Stimulated activated CD4-positive, alpha-beta T cell treated with anti-CD3 and anti-CD28 coated beads, Interleukin-1b, Interleukin-23, amount 100 ng/mL, for 48 hours (primary cell): ENCODE results near the gene CHRNA1.

Experiments
- DNase-seq: peaks from one replicate; pipeline ENCODE4 v3.0.0-alpha.2; 2020

The CHRNA1 gene

GRCh38 chr2:174759381-174760065, 4.7 kb downstream of the CHRNA1 start:
- no peak for DNase-seq

GRCh38 chr2:174756743-174757142, 7.5 kb downstream of the CHRNA1 start:
- no peak for DNase-seq

DNA sequence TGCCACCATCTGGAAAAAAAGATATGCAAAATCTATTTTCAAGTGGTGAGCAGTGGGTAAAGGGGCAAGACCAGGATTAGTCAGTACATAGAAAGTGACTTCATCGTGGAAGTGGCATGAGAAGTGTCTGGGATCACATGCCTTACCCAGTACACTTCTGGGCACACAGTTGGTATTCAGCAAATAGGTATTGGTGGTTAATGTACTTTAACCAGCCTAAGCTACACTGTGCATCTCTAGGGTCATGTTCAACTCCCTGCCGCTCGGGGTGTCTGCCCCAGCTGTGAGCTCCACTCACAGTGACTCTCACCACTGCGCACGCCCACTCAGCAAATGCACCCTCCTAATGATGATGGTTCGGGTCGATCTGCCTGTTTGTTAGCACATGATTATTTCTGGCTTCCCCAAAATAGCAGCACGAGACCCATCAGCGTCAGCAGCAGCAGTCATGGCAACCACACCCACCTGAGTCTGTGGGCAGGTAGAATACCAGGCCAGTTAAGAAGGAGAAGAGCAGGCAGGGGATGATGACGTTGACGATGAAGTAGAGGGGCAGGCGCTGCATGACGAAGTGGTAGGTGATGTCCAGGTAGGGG, 11.1 kb downstream of the CHRNA1 start:
- DNase-seq, result no peak

DNA sequence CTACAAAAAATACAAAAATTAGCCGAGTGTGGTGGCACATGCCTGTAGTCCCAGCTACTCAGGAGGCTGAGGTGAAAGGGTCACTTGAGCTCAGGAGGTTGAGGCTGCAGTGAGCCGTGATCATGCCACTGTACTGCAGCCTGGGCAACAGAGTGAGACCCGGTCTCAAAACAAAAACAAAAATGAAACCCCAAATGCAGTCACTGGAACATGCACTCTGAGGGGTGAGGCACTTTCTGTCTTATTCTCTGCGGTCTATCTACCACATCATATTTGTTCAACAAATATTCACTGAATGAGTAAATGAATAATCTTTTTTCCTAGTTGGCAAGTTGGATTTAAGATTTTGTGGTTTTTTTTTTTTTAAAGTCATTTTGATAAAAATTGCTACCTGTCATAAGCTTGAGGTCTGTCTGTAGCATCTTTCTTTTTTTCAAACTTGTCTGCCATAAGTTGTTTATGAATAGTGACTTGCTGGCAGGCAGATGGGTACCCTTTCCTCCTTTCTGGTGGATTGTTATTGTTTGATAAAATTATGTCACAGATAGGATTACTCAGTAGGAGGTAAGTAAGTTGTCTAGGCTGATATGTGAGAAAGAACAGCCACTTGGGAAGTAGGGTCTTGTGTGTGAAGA, 11.8 kb downstream of the CHRNA1 start:
- DNase-seq, result peak; percentile 33

DNA sequence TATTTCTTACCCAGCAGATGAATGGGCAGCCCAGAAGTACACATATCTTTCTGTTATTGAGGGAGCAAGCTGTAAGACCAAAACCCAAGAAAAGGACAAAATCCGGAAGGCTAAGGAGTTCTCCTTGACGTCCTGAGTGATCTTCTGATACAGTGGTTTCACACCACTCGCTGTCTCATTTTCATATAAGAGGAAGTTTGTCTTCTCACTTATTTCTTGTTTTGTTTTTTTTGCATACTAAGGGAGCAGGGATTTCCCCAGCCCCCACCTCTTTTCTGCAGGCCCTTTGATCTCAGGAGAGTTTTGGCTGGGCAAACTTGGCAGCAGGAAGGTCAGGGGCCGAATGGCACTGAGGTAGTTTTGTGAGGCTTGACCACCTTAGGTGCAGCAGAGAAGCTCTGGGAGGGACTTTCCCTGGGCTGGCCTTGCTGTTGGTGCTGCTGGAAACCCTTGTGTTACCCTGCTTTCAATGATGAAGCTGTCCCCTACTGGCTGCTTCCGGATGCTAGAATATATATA, 13.3 kb downstream of the CHRNA1 start:
- peak; percentile 28 for DNase-seq

GRCh38 chr2:174749793-174750192, 14.5 kb downstream of the CHRNA1 start:
- DNase-seq, result no peak

- peak; percentile 69 for DNase-seq
These were observed 15.3 kb downstream of the CHRNA1 start for GRCh38 chr2:174748948-174749347.

DNA sequence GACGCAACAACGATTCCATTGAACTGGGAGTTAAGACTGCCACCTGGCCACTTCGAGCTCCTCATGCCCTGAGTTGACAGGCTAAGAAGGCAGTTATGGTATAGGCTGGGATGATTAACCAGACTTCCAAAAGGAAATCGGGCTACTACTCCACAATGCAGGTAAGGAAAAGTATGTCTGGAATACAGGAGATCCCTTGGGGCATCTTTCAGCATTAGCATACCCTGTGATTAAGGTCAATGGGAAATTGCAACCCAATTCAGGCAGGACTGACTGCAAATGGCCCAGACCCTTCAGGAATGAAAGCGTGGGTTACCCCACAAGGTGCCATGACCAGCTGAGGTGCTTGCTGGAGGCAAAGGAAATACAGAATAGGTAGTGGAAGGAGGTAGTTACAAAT, 19.1 kb downstream of the CHRNA1 start:
- DNase-seq, result no peak

GRCh38 chr2:174744111-174744510, 20.2 kb downstream of the CHRNA1 start:
- no peak for DNase-seq

DNA sequence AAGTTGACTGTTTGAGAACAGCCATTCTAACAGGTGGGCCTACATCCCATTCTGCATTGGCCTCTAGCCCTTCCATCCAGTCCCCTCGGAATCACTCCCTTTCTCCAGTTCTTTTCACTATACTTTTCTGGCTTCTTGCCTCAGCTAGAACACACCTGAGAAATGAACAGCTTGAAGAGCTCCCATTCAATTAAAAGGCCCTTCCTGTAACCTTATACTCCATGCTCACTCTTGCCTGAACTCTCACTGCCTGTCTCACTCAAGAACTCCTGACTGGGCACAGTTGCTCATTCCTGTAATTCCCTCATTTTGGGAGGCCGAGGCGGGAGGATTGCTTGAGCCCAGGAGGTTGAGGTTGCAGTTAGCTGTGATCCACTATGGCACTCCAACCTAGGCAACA, 23.6 kb downstream of the CHRNA1 start:
- no peak for DNase-seq

DNA sequence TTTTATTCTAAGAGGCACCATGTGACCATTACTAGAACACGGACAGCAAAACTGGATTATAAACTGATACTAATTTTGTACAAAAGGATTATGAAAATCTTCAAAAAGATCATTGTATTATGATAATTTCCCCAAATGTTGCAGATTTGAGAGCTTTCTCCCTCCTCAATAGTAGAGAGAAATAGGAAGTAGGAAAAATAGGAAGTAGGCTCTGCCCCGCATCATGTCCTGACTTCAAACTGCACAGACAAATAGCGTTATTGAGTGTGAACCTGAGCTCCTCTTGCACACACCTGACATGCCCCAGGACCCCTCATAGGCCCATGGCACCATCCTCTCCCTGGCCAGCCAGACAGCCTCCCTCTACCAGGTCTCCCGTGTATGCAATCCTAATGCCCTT, 25.4 kb downstream of the CHRNA1 start:
- DNase-seq, result no peak

DNA sequence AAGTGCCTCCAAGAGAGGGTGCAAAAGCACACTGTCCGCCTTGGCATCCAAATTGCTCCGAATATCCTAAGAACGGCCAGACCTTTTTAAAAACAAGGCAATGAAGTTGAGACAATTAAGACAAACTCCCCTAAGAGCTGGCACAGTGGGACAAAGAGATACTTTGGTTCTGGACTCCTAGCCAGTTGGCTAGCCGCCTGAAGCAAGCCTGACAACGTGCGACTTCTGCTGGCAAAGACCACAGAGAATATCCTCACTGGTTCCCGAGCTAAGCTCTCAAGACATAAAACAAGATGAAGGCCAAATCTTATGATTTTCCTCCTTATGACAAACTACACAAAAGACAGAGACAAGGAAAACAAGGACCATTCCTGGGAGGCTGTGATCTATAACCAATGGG, 32.7 kb downstream of the CHRNA1 start:
- DNase-seq, result no peak

- DNase-seq, result no peak
These were observed 33.6 kb downstream of the CHRNA1 start for GRCh38 chr2:174730698-174731018.

GRCh38 chr2:174729797-174730697, 34.2 kb downstream of the CHRNA1 start:
- DNase-seq, result peak; percentile 60

GRCh38 chr2:174728096-174728495, 36.2 kb downstream of the CHRNA1 start:
- DNase-seq, result no peak

DNA sequence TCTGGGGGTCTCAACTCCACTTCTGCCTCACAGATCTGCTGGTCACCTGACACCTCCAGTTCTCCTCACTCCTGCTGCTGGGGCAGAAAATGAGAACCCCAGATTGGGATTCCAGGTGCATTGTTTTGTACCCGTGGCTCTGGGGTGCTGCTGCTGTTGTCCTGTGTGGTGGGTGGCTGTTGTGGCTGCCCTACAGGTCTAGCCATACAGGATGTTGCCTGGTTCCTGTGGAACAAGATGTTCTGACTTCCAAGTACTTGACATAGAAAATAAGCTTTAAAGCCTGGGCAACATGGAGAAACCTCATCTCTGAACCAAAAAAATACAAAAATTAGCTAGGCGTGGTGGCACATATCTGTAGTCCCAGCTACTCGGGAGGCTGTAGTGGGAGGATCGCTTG, 38.1 kb downstream of the CHRNA1 start:
- DNase-seq, result no peak

DNA sequence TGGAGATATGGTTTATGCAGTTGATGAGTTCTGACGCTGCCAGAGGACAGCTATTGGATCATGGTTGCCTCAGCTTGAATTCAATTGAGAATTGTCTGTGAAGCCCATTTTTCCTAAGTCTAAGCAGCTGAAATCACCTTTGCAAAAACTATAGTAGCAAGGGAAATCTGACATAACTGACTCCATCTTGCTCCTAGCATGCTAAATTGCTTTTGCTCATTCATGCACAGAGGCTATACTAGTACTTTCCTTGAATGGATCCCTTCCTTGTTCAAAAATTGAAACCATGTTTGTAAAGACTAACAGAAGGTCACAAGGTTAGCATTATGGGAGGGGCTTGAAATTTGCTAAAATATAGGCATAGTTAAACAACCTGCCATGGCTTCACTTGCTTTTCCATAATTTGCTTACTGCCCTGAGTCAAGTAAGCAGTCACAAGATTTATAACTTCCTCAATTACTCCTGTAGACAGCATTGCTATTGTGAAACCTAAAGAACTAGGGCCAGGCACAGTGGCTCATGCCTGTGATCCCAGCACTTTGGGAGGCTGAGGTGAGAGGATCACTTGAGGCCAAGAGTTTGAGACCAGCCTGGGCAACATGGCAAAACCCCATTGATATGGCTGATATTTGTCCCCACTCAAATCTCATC, 41.2 kb downstream of the CHRNA1 start:
- no peak for DNase-seq

DNA sequence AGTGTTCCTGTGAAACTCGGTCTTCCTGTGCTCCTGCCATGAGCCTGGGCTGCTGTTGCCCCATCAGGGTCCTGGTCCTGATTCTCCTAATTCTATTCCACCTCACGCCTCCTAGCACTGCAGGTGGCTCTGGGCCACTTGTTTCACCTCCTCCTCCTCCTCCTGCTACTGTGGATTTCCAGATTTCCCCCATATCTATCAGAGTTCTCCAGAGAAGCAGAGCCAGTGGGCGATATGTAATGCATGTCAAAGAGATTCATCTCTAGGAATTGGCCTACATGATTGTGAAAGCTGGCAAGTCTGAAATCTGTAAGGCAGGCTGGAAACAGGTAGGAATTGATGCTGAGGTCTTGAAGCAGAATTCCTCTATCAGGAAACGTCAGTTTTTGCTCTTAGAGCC, 45.3 kb downstream of the CHRNA1 start:
- no peak for DNase-seq

DNA sequence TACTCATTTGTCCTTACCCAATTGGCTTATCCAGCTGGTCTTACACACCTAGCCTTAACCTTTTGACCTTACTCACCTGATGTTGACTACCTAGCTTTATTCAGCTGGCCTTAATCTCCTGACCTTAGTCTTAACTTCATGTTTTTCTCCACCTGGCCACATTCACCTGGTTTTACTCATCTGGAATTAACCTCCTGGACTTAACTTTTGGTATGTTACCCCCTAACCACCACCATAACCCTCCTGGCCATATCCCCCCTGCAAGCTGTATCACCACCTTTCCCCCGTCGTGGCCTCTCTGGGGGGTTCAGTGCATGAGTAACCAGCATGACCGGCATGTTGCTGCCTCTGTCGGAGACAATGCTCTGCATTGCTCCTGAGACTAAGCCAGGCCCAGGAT, 45.7 kb downstream of the CHRNA1 start:
- DNase-seq, result no peak

- no peak for DNase-seq
These were observed 46.4 kb downstream of the CHRNA1 start for GRCh38 chr2:174717916-174718315.

GRCh38 chr2:174717273-174717672, 47.0 kb downstream of the CHRNA1 start:
- no peak for DNase-seq

GRCh38 chr2:174716785-174717184, 47.5 kb downstream of the CHRNA1 start:
- DNase-seq, result no peak

DNA sequence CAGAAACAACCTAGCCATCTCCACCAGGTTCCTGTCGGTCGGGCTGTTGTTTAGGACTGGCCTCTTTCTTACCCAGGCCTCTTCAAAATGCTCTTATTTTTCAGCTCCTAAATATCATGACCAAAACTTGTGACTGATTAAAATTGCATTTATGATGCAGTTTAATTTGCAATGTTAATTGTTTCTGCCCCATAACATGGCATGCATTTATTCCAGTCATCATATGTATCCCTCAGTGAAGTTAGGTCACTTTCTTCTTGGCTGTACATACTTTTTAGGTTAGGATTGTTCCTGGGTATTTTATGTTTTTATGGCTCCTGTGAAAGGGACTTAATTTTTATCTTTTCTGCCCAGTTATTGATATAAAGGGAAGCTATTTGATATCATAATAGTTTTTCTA, 50.6 kb downstream of the CHRNA1 start:
- no peak for DNase-seq
